DOHH2 (cell line): Measurements from ENCODE around the gene DDX41.

Experiments
- H3F3A ChIP-seq: fragments of 200-600 bp; sonication (generic), shearing (Covaris generic); 2 replicates; pipeline ENCODE4 v1.6.0; 2016; ENCODE audit warnings: antibody characterized with exemption, mild to moderate bottlenecking; ENCODE audit not compliant: control insufficient read depth, insufficient read depth
- H3K27ac ChIP-seq: fragments of 200-600 bp; sonication (generic); 2 replicates; pipeline ENCODE4 v1.5.1; 2014; ENCODE audit warnings: low read depth, mild to moderate bottlenecking, low read length, moderate library complexity
- H3K27me3 ChIP-seq: fragments of 200-600 bp; sonication (generic); 2 replicates; pipeline ENCODE4 v1.6.1; 2014; ENCODE audit warnings: mild to moderate bottlenecking, low read length, mixed read lengths; ENCODE audit not compliant: control insufficient read depth
- H3K36me3 ChIP-seq: fragments of 200-600 bp; sonication (generic); 2 replicates; pipeline ENCODE4 v1.6.1; 2014; ENCODE audit warnings: mild to moderate bottlenecking, low read length, moderate library complexity, mixed read lengths; ENCODE audit not compliant: control insufficient read depth
- H3K4me1 ChIP-seq: fragments of 200-600 bp; sonication (generic); 2 replicates; pipeline ENCODE4 v1.6.1; 2014; ENCODE audit warnings: mild to moderate bottlenecking, low read length, mixed read lengths; ENCODE audit not compliant: control insufficient read depth
- H3K4me2 ChIP-seq: fragments of 200-600 bp; sonication (generic); 2 replicates; pipeline ENCODE4 v1.6.0; 2014; ENCODE audit warnings: mild to moderate bottlenecking, low read length, moderate library complexity
- H3K4me3 ChIP-seq: fragments of 200-600 bp; sonication (generic); 2 replicates; pipeline ENCODE4 v1.5.1; 2014; ENCODE audit warnings: mild to moderate bottlenecking, low read length, mixed read lengths
- H3K79me2 ChIP-seq: fragments of 200-600 bp; sonication (generic); 2 replicates; pipeline ENCODE4 v1.6.1; 2014; ENCODE audit warnings: mild to moderate bottlenecking, low read length, mixed read lengths; ENCODE audit not compliant: control insufficient read depth
- H3K9me2 ChIP-seq: fragments of 200-600 bp; sonication (generic); replicated peaks from 2 replicates; pipeline ENCODE4 v1.6.1; 2014; ENCODE audit warnings: mild to moderate bottlenecking, low read length, mixed read lengths; ENCODE audit not compliant: control insufficient read depth
- H3K9me3 ChIP-seq: fragments of 200-600 bp; sonication (generic); 2 replicates; pipeline ENCODE4 v1.6.1; 2014; ENCODE audit warnings: antibody characterized with exemption, low read length, mixed read lengths; ENCODE audit not compliant: control insufficient read depth, insufficient read depth
- H4K20me1 ChIP-seq: fragments of 200-600 bp; sonication (generic); 2 replicates; pipeline ENCODE4 v1.6.0; 2014; ENCODE audit warnings: low read depth, mild to moderate bottlenecking, antibody characterized with exemption, low read length, moderate library complexity; ENCODE audit not compliant: control insufficient read depth, insufficient read depth
- CTCF ChIP-seq: fragments of 200-600 bp; sonication (generic); IDR thresholded peaks from one replicate; pipeline ENCODE4 v1.5.1; 2014; ENCODE audit warnings: antibody characterized with exemption, mild to moderate bottlenecking, low read depth, low read length; ENCODE audit not compliant: poor library complexity, severe bottlenecking
- EZH2phosphoT487 ChIP-seq: fragments of 200-600 bp; sonication (generic); IDR thresholded peaks from 2 replicates; pipeline ENCODE4 v1.6.1; 2017; ENCODE audit warnings: borderline replicate concordance, mild to moderate bottlenecking, antibody characterized with exemption, low read length, moderate library complexity, mixed read lengths

Gene DDX41

DNA sequence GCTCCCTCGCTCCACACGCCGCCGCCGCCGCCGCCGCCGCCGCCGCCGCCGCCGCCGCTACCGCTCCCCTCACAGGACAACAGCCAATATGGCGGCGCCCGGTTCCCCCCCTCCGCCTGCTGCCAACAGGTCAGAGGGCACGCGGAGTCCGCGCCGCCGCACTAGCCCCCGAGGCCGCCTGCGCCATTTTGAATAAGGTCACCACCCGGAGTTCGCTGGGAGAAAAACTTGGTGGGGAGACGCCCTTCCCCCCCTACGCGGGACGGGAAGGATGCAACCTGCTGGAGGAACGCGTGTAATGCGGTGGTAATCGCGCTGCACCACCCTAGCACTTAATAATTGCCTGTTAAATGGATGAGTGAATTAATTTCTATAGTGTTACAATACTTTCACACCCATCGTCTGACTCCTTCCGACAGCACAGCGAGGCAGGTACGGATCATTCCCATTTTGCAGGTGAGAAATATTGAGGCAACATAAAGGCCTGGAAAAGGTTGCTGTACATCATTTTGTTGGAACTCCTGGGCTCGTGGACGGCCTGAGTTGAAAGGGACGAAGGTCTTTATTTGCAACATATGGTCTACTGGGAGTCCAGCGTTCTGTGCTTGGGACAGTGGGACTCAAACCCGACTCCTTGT lies 37.8 kb upstream of the DDX41 start, which contains the start of gene FAM193B:
FAM193B (minus strand) TSS at position 90 of the 638 bp plus-strand sequence. CDS start 105 bp downstream, outside the sequence.
- Histone ChIP-seq H4K20me1 (peaks cover 13% of the 10 kb centered on the region), H3F3A (no peaks in the 10 kb centered on the region; the same call in 1 of the 2 replicates), H3K79me2 (peaks cover 51% of the 10 kb centered on the region), H3K4me3 (peak within 1 kb of the TSS; percentile 79), H3K27me3 (no peaks in the 10 kb centered on the region), H3K9me3 (no peaks in the 10 kb centered on the region), H3K36me3 (peaks cover 31% of the 10 kb centered on the region), H3K9me2 (no peaks in the 10 kb centered on the region), H3K4me1 (peaks cover 26% of the 10 kb centered on the region), H3K4me2 (peak within 1 kb of the TSS; percentile 85), H3K27ac (no peak within 1 kb of the TSS)
- TF ChIP-seq CTCF (peak; percentile 23), EZH2phosphoT487 (no peak)

GRCh38 chr5:177553671-177554429 lies 37.1 kb upstream of the DDX41 start:
- peaks cover 56% of the 10 kb centered on the region for H3K79me2 ChIP-seq
- no peak overlapping the region for H3K27ac ChIP-seq
- peaks cover 13% of the 10 kb centered on the region for H4K20me1 ChIP-seq

DNA sequence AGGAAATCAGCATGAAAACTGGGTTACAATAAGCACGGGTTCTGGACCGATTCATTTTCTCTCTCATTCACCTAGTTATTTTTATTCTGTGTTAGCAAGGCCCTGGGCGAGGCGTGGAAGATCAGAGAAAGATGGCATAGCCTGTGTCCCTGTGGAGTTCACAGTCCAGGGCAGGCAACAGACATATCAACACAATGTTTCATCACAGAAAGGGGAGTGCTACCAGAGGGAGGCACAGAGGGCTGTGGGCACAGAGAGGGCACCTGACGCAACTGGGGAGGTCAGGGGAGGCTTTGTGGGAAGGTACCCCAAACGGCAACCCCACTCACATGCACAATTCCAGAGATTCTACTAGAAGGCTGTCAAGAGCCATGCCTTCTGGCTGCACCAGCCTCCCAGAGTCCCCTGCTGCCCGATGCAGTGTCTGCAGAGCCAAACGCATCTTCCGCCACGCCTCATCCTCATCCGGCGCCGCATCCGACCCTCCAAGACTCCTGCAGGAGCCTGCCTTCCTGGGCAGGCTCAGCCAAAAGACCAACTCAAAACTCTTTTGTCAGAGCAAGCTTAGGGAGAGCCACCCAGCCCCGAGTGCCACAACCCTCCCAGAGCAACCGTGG lies 36.2 kb upstream of the DDX41 start:
- peaks cover 37% of the 10 kb centered on the region for H3K36me3 ChIP-seq
- peaks cover 65% of the 10 kb centered on the region for H3K79me2 ChIP-seq
- no peaks in the 10 kb centered on the region for H3K27me3 ChIP-seq
- no peak for TF ChIP-seq EZH2phosphoT487
- no peak for TF ChIP-seq CTCF
- no peaks in the 10 kb centered on the region for H3K9me2 ChIP-seq
- no peaks in the 10 kb centered on the region; the same call in 1 of the 2 replicates for H3F3A ChIP-seq
- H3K4me3 ChIP-seq = peak overlapping the region; percentile 73
- H3K9me3 ChIP-seq = no peaks in the 10 kb centered on the region
- H3K4me1 ChIP-seq = peaks cover 26% of the 10 kb centered on the region
- H3K27ac ChIP-seq = no peak overlapping the region
- H4K20me1 ChIP-seq = peaks cover 13% of the 10 kb centered on the region
- H3K4me2 ChIP-seq = peak overlapping the region; percentile 85

More at GRCh38 chr5:177553671-177554429, 37.1 kb upstream of the DDX41 start:
- H3K9me2 ChIP-seq = no peaks in the 10 kb centered on the region
- H3K9me3 ChIP-seq = no peaks in the 10 kb centered on the region
- peak overlapping the region; percentile 73 for H3K4me3 ChIP-seq
- peaks cover 26% of the 10 kb centered on the region for H3K4me1 ChIP-seq
- H3K4me2 ChIP-seq = peak overlapping the region; percentile 85
- no peak for TF ChIP-seq EZH2phosphoT487
- no peak for TF ChIP-seq CTCF
- H3K36me3 ChIP-seq = peaks cover 32% of the 10 kb centered on the region
- H3F3A ChIP-seq = no peaks in the 10 kb centered on the region; the same call in 1 of the 2 replicates
- H3K27me3 ChIP-seq = no peaks in the 10 kb centered on the region
